Nephron (organoid): ENCODE measurements around the gene LPCAT1.

ENCODE experiments used
- H3K27ac Mint-ChIP-seq, 3 experiments: 2 replicates each; pipeline ENCODE4 v1.8.0; 2020; ENCODE audit warnings: mixed read lengths in 3 of 3, mild to moderate bottlenecking in 2 of 3, moderate library complexity in 1 of 3
- H3K27me3 Mint-ChIP-seq: 2 replicates; pipeline ENCODE4 v1.8.0; 2021; ENCODE audit warnings: low read depth, mild to moderate bottlenecking, moderate library complexity, mixed read lengths
- H3K36me3 Mint-ChIP-seq: 2 replicates; pipeline ENCODE4 v1.8.0; 2020; ENCODE audit warnings: low read depth, mixed read lengths
- H3K4me1 Mint-ChIP-seq: 2 replicates; pipeline ENCODE4 v1.8.0; 2020; ENCODE audit warnings: mixed read lengths
- H3K4me3 Mint-ChIP-seq, 3 experiments: 2 replicates each; pipeline ENCODE4 v1.8.0; 2020; ENCODE audit warnings: mild to moderate bottlenecking in 3 of 3, mixed read lengths in 3 of 3, moderate library complexity in 2 of 3
- H3K9me3 Mint-ChIP-seq: 2 replicates; pipeline ENCODE4 v1.8.0; 2020; ENCODE audit warnings: mixed read lengths
- TF ChIP-seq, protein P1 (sequence below), 3 experiments: fragments of 200-600 bp; sonication (generic); IDR thresholded peaks; one replicate each; pipeline ENCODE4 v1.5.0; 2021; ENCODE audit warnings: antibody characterized with exemption in 3 of 3; ENCODE audit not compliant: unreplicated experiment in 3 of 3

LPCAT1 gene

DNA sequence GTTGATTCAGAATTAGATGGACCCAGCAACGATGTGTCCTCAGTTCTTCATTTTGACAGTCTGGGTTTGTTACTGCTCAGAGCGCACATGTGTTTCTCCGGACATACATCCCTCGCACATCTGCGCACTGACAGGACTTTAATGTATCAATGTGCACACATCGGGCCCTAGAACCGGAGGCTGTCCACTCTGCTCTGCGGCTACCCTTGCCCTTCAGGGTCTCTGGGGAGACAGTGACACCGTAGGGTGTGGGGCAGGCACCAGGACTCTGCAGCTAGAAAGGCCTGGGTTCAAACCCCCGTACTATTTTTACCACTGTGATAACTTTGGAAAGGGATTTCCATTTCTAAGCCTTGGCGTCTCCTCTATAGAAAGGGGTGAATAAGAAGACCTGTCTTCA, 23.5 kb upstream of the LPCAT1 start:
- H3K9me3 Mint-ChIP-seq = no peaks in the 10 kb centered on the region
- peaks cover 22% of the 10 kb centered on the region for H3K27me3 Mint-ChIP-seq
- TF ChIP-seq, protein P1, sequence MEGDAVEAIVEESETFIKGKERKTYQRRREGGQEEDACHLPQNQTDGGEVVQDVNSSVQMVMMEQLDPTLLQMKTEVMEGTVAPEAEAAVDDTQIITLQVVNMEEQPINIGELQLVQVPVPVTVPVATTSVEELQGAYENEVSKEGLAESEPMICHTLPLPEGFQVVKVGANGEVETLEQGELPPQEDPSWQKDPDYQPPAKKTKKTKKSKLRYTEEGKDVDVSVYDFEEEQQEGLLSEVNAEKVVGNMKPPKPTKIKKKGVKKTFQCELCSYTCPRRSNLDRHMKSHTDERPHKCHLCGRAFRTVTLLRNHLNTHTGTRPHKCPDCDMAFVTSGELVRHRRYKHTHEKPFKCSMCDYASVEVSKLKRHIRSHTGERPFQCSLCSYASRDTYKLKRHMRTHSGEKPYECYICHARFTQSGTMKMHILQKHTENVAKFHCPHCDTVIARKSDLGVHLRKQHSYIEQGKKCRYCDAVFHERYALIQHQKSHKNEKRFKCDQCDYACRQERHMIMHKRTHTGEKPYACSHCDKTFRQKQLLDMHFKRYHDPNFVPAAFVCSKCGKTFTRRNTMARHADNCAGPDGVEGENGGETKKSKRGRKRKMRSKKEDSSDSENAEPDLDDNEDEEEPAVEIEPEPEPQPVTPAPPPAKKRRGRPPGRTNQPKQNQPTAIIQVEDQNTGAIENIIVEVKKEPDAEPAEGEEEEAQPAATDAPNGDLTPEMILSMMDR (IDR thresholded peaks at IDR 0.05; ENCODE audit: unreplicated experiment in 3 of 3) = no peak
- H3K4me3 Mint-ChIP-seq = no peak overlapping the region
- no peak overlapping the region for H3K27ac Mint-ChIP-seq
- H3K36me3 Mint-ChIP-seq = no peaks in the 10 kb centered on the region
- H3K4me1 Mint-ChIP-seq = peaks cover 12% of the 10 kb centered on the region

DNA sequence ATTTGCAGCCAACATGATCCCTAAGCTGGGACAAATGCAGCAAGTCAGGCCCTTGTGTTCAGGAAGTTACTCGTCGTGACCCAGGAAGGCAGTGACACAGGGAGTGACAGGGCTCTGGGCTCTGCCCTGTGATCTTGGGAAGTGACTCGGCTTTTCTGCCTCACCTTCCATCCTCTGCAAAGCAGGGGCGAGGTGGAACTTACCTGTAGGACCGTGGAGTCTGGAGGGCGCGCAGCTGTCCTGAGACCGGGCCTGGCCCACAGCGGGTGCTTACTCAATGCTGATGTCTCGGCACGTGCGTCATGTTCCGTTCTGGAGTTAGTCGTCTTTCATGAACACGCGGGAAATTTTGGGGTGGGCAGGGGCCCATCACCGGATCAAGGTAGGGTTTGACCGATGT, 22.8 kb upstream of the LPCAT1 start:
- Mint-ChIP-seq H3K4me1 (peaks cover 12% of the 10 kb centered on the region), H3K36me3 (no peaks in the 10 kb centered on the region), H3K9me3 (no peaks in the 10 kb centered on the region), H3K4me3 (no peak overlapping the region), H3K27ac (no peak overlapping the region), H3K27me3 (peaks cover 17% of the 10 kb centered on the region)
- TF ChIP-seq, protein P1 (IDR thresholded peaks at IDR 0.05; ENCODE audit: unreplicated experiment in 3 of 3) = no peak

DNA sequence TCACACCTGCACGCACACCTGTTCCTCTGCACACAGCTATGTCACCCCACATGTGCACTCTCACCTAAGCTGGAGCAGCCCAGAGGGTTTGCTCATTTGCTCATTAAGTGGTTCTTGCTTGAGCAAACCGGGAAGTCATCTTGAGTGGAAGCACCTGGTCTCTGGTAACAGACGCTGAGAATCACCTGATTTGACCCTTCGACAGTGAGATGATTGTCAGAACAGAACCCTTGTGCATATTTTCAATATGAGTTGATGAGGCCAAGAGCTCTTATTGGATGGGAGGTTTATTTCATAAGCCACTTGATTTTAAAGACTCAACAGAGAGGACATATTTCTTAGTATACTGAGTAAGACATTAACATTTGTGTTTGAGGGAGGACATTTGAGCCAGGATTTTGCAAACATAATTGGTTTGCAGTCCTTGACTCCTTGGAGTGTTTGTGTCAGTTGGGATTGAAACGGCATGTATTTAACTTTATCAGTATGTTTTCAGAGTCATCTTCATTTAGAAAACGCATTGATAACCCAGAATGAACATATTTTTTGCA, 22.1 kb upstream of the LPCAT1 start:
- Mint-ChIP-seq H3K4me3 (no peak overlapping the region), H3K27ac (no peak overlapping the region), H3K27me3 (peaks cover 21% of the 10 kb centered on the region), H3K9me3 (no peaks in the 10 kb centered on the region), H3K4me1 (peaks cover 13% of the 10 kb centered on the region), H3K36me3 (no peaks in the 10 kb centered on the region)
- TF ChIP-seq, protein P1 (IDR thresholded peaks at IDR 0.05; ENCODE audit: unreplicated experiment in 3 of 3) = no peak

DNA sequence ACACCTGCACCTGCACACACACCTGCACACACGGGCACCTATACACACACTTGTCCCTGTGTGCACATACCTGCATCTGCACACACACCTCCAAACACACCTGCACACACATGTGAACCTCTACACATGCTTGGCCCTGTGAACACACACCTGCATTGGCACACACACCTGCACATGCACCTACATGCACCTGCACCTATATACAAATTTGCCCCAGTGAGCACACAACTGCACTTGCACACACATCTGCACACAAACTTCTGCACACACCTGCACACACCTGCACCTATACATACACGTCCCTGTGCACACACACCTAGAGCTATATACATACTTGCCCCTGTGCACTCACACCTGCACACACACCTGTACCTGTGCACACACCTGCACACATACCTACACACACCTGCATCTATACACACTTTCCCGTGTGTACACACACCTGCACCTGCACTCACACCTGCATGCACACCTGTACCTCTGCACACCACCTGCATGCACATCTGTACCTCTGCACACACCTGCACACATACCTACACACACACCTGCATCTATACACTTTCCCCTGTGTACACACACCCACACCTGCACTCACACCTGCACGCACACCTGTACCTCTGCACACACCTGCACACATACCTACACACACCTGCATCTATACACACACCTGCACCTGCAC, 21.5 kb upstream of the LPCAT1 start:
- H3K27ac Mint-ChIP-seq = no peak overlapping the region
- TF ChIP-seq, protein P1 (IDR thresholded peaks at IDR 0.05; ENCODE audit: unreplicated experiment in 3 of 3) = no peak

DNA sequence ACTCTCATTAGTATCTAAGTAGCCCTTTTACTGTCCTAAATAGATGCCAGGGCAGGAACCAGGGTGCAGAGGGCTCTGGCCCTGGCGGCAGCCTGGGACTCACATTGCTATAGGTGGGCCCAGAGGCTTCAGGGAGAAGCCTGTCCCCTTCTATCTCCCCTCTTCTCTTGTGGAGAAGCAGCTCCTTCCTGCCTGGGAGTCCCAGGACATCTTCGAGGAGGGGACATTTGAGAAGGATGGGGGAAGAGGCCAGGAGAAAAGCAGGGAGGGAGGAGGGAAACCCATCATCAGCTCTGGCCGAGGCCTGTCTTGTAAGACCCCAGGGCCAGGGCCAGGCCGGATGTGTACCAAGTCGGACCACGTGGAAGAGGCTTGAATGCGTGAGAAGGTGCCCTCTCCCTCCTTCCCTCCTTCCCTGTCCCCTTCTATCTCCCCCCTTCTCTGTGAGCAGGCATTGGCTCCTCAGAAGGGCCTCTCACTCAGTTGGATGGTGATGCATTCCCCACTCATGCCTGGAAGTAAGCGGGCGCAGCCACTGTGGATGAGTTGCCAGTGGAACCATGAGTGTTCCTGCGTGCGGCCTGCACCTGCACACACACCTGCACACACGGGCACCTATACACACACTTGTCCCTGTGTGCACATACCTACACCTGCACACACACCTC, 20.7 kb upstream of the LPCAT1 start:
- no peaks in the 10 kb centered on the region for H3K36me3 Mint-ChIP-seq
- H3K27ac Mint-ChIP-seq = no peak overlapping the region
- peaks cover 21% of the 10 kb centered on the region for H3K27me3 Mint-ChIP-seq
- no peak overlapping the region for H3K4me3 Mint-ChIP-seq
- TF ChIP-seq, protein P1 (IDR thresholded peaks at IDR 0.05; ENCODE audit: unreplicated experiment in 3 of 3) = no peak
- H3K9me3 Mint-ChIP-seq = no peaks in the 10 kb centered on the region
- H3K4me1 Mint-ChIP-seq = peaks cover 13% of the 10 kb centered on the region

More for the DNA sequence above, 21.5 kb upstream of the LPCAT1 start:
- H3K9me3 Mint-ChIP-seq = no peaks in the 10 kb centered on the region
- H3K4me1 Mint-ChIP-seq = peaks cover 13% of the 10 kb centered on the region
- no peak overlapping the region for H3K4me3 Mint-ChIP-seq
- H3K27me3 Mint-ChIP-seq = peaks cover 21% of the 10 kb centered on the region
- H3K36me3 Mint-ChIP-seq = no peaks in the 10 kb centered on the region
